HEK293 (cell line): ENCODE measurements around the gene HOXD12.

Experiments used
- FEZF1 ChIP-seq: fragments of 450-650 bp; formaldehyde crosslinking; IDR thresholded peaks from 2 replicates; pipeline ENCODE4 v1.5.1; 2016; ENCODE audit warnings: missing biosample characterization, missing genetic modification characterization
- GLI2 ChIP-seq: fragments of 450-650 bp; formaldehyde crosslinking; IDR thresholded peaks from 2 replicates; pipeline ENCODE4; 2017; ENCODE audit warnings: missing biosample characterization, missing genetic modification characterization, low read depth, borderline replicate concordance
- KLF16 ChIP-seq: fragments of 450-650 bp; formaldehyde crosslinking; IDR thresholded peaks from 2 replicates; pipeline ENCODE4 v1.5.1; 2017; ENCODE audit warnings: missing biosample characterization, missing genetic modification characterization
- OSR2 ChIP-seq: fragments of 450-650 bp; formaldehyde crosslinking; IDR thresholded peaks from 2 replicates; pipeline ENCODE4 v1.5.1; 2016; ENCODE audit warnings: missing biosample characterization, missing genetic modification characterization
- SALL2 ChIP-seq: fragments of 450-650 bp; formaldehyde crosslinking; IDR thresholded peaks from 2 replicates; pipeline ENCODE4 v1.5.0; 2017; ENCODE audit warnings: missing biosample characterization, mild to moderate bottlenecking, missing genetic modification characterization, borderline replicate concordance
- SP2 ChIP-seq: fragments of 450-650 bp; formaldehyde crosslinking; IDR thresholded peaks from 2 replicates; pipeline ENCODE4 v1.5.1; 2016; ENCODE audit warnings: missing biosample characterization, missing genetic modification characterization
- YY1 ChIP-seq: fragments of 450-650 bp; formaldehyde crosslinking; IDR thresholded peaks from 2 replicates; pipeline ENCODE4 v1.5.1; 2018; ENCODE audit warnings: missing biosample characterization, missing genetic modification characterization
- ZBTB17 ChIP-seq: fragments of 450-650 bp; formaldehyde crosslinking; IDR thresholded peaks from 2 replicates; pipeline ENCODE4 v1.5.1; 2016; ENCODE audit warnings: missing biosample characterization, missing genetic modification characterization
- ZBTB20 ChIP-seq: fragments of 450-650 bp; formaldehyde crosslinking; IDR thresholded peaks from 2 replicates; pipeline ENCODE4 v1.5.1; 2016; ENCODE audit warnings: missing biosample characterization, missing genetic modification characterization
- ZBTB44 ChIP-seq: fragments of 450-650 bp; IDR thresholded peaks from 2 replicates; pipeline ENCODE4 v1.5.1; 2018; ENCODE audit warnings: missing biosample characterization, mild to moderate bottlenecking, missing genetic modification characterization
- ZEB2 ChIP-seq: fragments of 450-650 bp; formaldehyde crosslinking; IDR thresholded peaks from 2 replicates; pipeline ENCODE4 v1.5.1; 2016; ENCODE audit warnings: missing biosample characterization, missing genetic modification characterization
- ZFP41 ChIP-seq: fragments of 450-650 bp; formaldehyde crosslinking; IDR thresholded peaks from 2 replicates; pipeline ENCODE4 v1.5.1; 2016; ENCODE audit warnings: missing biosample characterization, missing genetic modification characterization, borderline replicate concordance
- ZNF112 ChIP-seq: fragments of 450-650 bp; formaldehyde crosslinking; IDR thresholded peaks from 2 replicates; pipeline ENCODE4 v1.5.0; 2017; ENCODE audit warnings: missing biosample characterization, missing genetic modification characterization
- ZNF133 ChIP-seq: fragments of 450-650 bp; formaldehyde crosslinking; IDR thresholded peaks from 2 replicates; pipeline ENCODE4 v1.5.1; 2016; ENCODE audit warnings: missing biosample characterization, missing genetic modification characterization
- ZNF221 ChIP-seq: fragments of 450-650 bp; formaldehyde crosslinking; IDR thresholded peaks from 2 replicates; pipeline ENCODE4 v1.5.1; 2017; ENCODE audit warnings: missing biosample characterization, missing genetic modification characterization, borderline replicate concordance
- ZNF223 ChIP-seq: fragments of 450-650 bp; formaldehyde crosslinking; IDR thresholded peaks from 2 replicates; pipeline ENCODE4 v1.5.1; 2016; ENCODE audit warnings: missing biosample characterization, missing genetic modification characterization
- ZNF248 ChIP-seq: fragments of 450-650 bp; formaldehyde crosslinking; IDR thresholded peaks from 2 replicates; pipeline ENCODE4 v1.5.1; 2017; ENCODE audit warnings: missing biosample characterization, missing genetic modification characterization
- ZNF311 ChIP-seq: fragments of 450-650 bp; formaldehyde crosslinking; IDR thresholded peaks from 2 replicates; pipeline ENCODE4 v1.5.1; 2017; ENCODE audit warnings: missing biosample characterization, missing genetic modification characterization, borderline replicate concordance
- ZNF341 ChIP-seq: fragments of 450-650 bp; formaldehyde crosslinking; IDR thresholded peaks from 2 replicates; pipeline ENCODE4; 2016; ENCODE audit warnings: low read depth, missing biosample characterization, missing genetic modification characterization
- ZNF350 ChIP-seq: fragments of 450-650 bp; formaldehyde crosslinking; IDR thresholded peaks from 2 replicates; pipeline ENCODE4 v1.5.0; 2017; ENCODE audit warnings: missing biosample characterization, mild to moderate bottlenecking, missing genetic modification characterization
- ZNF354C ChIP-seq: fragments of 450-650 bp; formaldehyde crosslinking; IDR thresholded peaks from 2 replicates; pipeline ENCODE4 v1.5.1; 2016; ENCODE audit warnings: missing biosample characterization, missing genetic modification characterization, low read depth, borderline replicate concordance
- ZNF366 ChIP-seq: fragments of 450-650 bp; formaldehyde crosslinking; conservative IDR thresholded peaks from 2 replicates; pipeline ENCODE4 v1.5.1; 2016; ENCODE audit warnings: missing biosample characterization, missing genetic modification characterization
- ZNF423 ChIP-seq: fragments of 450-650 bp; formaldehyde crosslinking; IDR thresholded peaks from 2 replicates; pipeline ENCODE4 v1.5.1; 2016; ENCODE audit warnings: missing biosample characterization, missing genetic modification characterization
- ZNF521 ChIP-seq: fragments of 450-650 bp; formaldehyde crosslinking; IDR thresholded peaks from 2 replicates; pipeline ENCODE4 v1.5.1; 2017; ENCODE audit warnings: missing biosample characterization, mild to moderate bottlenecking, missing genetic modification characterization
- ZNF530 ChIP-seq: fragments of 450-650 bp; formaldehyde crosslinking; IDR thresholded peaks from 2 replicates; pipeline ENCODE4 v1.5.1; 2016; ENCODE audit warnings: low read depth, missing biosample characterization, missing genetic modification characterization
- ZNF561 ChIP-seq: fragments of 450-650 bp; IDR thresholded peaks from 2 replicates; pipeline ENCODE4 v1.5.1; 2018; ENCODE audit warnings: missing biosample characterization, missing genetic modification characterization, borderline replicate concordance
- ZNF596 ChIP-seq: fragments of 450-650 bp; IDR thresholded peaks from 2 replicates; pipeline ENCODE4 v1.5.0; 2018; ENCODE audit warnings: missing biosample characterization, mild to moderate bottlenecking, missing genetic modification characterization, moderate library complexity
- ZNF610 ChIP-seq: fragments of 450-650 bp; formaldehyde crosslinking; IDR thresholded peaks from 2 replicates; pipeline ENCODE4 v1.5.1; 2016; ENCODE audit warnings: missing biosample characterization, missing genetic modification characterization, borderline replicate concordance
- ZNF660 ChIP-seq: fragments of 450-650 bp; IDR thresholded peaks from 2 replicates; pipeline ENCODE4 v1.5.1; 2018; ENCODE audit warnings: missing biosample characterization, mild to moderate bottlenecking, missing genetic modification characterization
- ZNF76 ChIP-seq: fragments of 450-650 bp; formaldehyde crosslinking; IDR thresholded peaks from 2 replicates; pipeline ENCODE4; 2016; ENCODE audit warnings: low read depth, missing biosample characterization, missing genetic modification characterization, borderline replicate concordance
- ZNF843 ChIP-seq: fragments of 450-650 bp; formaldehyde crosslinking; IDR thresholded peaks from 2 replicates; pipeline ENCODE4 v1.5.1; 2016; ENCODE audit warnings: missing biosample characterization, missing genetic modification characterization
- ZSCAN30 ChIP-seq: fragments of 450-650 bp; IDR thresholded peaks from 2 replicates; pipeline ENCODE4 v1.5.1; 2018; ENCODE audit warnings: missing biosample characterization, mild to moderate bottlenecking, missing genetic modification characterization, moderate library complexity
- ZSCAN4 ChIP-seq: fragments of 450-650 bp; formaldehyde crosslinking; IDR thresholded peaks from 2 replicates; pipeline ENCODE4 v1.5.1; 2017; ENCODE audit warnings: missing biosample characterization, missing genetic modification characterization
- ZXDB ChIP-seq: fragments of 450-650 bp; formaldehyde crosslinking; IDR thresholded peaks from 2 replicates; pipeline ENCODE4 v1.5.1; 2016; ENCODE audit warnings: missing biosample characterization, missing genetic modification characterization
- TF ChIP-seq, protein P1 (sequence below): fragments of 450-650 bp; formaldehyde crosslinking; IDR thresholded peaks from 2 replicates; pipeline ENCODE4 v1.5.1; 2017; ENCODE audit warnings: missing biosample characterization, missing genetic modification characterization
- TF ChIP-seq, protein P2 (sequence below): fragments of 450-650 bp; formaldehyde crosslinking; IDR thresholded peaks from 2 replicates; pipeline ENCODE4 v1.5.1; 2017; ENCODE audit warnings: missing biosample characterization, missing genetic modification characterization

HOXD12 gene

GRCh38 chr2:176146101-176146500, 46.5 kb downstream of the HOXD12 start (continued):
- TF ChIP-seq, protein P1, sequence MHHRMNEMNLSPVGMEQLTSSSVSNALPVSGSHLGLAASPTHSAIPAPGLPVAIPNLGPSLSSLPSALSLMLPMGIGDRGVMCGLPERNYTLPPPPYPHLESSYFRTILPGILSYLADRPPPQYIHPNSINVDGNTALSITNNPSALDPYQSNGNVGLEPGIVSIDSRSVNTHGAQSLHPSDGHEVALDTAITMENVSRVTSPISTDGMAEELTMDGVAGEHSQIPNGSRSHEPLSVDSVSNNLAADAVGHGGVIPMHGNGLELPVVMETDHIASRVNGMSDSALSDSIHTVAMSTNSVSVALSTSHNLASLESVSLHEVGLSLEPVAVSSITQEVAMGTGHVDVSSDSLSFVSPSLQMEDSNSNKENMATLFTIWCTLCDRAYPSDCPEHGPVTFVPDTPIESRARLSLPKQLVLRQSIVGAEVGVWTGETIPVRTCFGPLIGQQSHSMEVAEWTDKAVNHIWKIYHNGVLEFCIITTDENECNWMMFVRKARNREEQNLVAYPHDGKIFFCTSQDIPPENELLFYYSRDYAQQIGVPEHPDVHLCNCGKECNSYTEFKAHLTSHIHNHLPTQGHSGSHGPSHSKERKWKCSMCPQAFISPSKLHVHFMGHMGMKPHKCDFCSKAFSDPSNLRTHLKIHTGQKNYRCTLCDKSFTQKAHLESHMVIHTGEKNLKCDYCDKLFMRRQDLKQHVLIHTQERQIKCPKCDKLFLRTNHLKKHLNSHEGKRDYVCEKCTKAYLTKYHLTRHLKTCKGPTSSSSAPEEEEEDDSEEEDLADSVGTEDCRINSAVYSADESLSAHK (tag by site-specific recombination) = 0 out of 2 replicates have a peak, but pooled peaks have one; percentile 46
- no peak for TF ChIP-seq ZNF530 (tag by site-specific recombination)
- TF ChIP-seq ZNF223 (tag by site-specific recombination) = no peak
- 0 out of 2 replicates have a peak, but pooled peaks have one; percentile 25 for TF ChIP-seq KLF16 (tag by site-specific recombination)
- TF ChIP-seq, protein P2, sequence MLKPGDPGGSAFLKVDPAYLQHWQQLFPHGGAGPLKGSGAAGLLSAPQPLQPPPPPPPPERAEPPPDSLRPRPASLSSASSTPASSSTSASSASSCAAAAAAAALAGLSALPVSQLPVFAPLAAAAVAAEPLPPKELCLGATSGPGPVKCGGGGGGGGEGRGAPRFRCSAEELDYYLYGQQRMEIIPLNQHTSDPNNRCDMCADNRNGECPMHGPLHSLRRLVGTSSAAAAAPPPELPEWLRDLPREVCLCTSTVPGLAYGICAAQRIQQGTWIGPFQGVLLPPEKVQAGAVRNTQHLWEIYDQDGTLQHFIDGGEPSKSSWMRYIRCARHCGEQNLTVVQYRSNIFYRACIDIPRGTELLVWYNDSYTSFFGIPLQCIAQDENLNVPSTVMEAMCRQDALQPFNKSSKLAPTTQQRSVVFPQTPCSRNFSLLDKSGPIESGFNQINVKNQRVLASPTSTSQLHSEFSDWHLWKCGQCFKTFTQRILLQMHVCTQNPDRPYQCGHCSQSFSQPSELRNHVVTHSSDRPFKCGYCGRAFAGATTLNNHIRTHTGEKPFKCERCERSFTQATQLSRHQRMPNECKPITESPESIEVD (tag by site-specific recombination) = peak; percentile 85
- TF ChIP-seq ZNF596 (tag by site-specific recombination) = peak; percentile 26; the same call in 1 of the 2 replicates
- no peak for TF ChIP-seq GLI2 (tag by site-specific recombination)
- TF ChIP-seq FEZF1 (tag by site-specific recombination) = peak; percentile 74
- TF ChIP-seq ZNF660 = peak; percentile 73
- peak; percentile 46 for TF ChIP-seq ZNF341 (tag by site-specific recombination)
- TF ChIP-seq ZSCAN4 (tag by site-specific recombination) = no peak
- TF ChIP-seq ZNF248 (tag by site-specific recombination) = no peak
- TF ChIP-seq ZNF423 (tag by site-specific recombination) = no peak
- TF ChIP-seq ZNF311 (tag by site-specific recombination) = no peak
- TF ChIP-seq ZNF354C (tag by site-specific recombination) = no peak
- TF ChIP-seq ZNF350 (tag by site-specific recombination) = no peak
- peak; percentile 70 for TF ChIP-seq ZBTB44 (tag by site-specific recombination)
- no peak for TF ChIP-seq ZNF521
- no peak for TF ChIP-seq ZNF610
- TF ChIP-seq YY1 (tag by site-specific recombination) = no peak
- 0 out of 2 replicates have a peak, but pooled peaks have one; percentile 42 for TF ChIP-seq ZNF561 (tag by site-specific recombination)
- no peak for TF ChIP-seq ZNF112 (tag by site-specific recombination)
- TF ChIP-seq ZNF366 (tag by site-specific recombination) = 0 out of 2 replicates have a peak, but pooled peaks have one; percentile 32
- 0 out of 2 replicates have a peak, but pooled peaks have one; percentile 22 for TF ChIP-seq ZBTB20 (tag by site-specific recombination)
- peak; percentile 53; the same call in 1 of the 2 replicates for TF ChIP-seq ZSCAN30 (tag by site-specific recombination)
- TF ChIP-seq ZBTB17 = 0 out of 2 replicates have a peak, but pooled peaks have one; percentile 12
- TF ChIP-seq ZXDB (tag by site-specific recombination) = peak; percentile 52; the same call in 1 of the 2 replicates
- TF ChIP-seq ZNF221 = no peak
- TF ChIP-seq ZFP41 (tag by site-specific recombination) = no peak
- 0 out of 2 replicates have a peak, but pooled peaks have one; percentile 9 for TF ChIP-seq SP2 (tag by site-specific recombination)
- no peak for TF ChIP-seq SALL2 (tag by site-specific recombination)
- TF ChIP-seq OSR2 = 0 out of 2 replicates have a peak, but pooled peaks have one; percentile 47
- no peak for TF ChIP-seq ZNF133 (tag by site-specific recombination)
- 0 out of 2 replicates have a peak, but pooled peaks have one; percentile 13 for TF ChIP-seq ZEB2 (tag by site-specific recombination)
- peak; percentile 90 for TF ChIP-seq ZNF843 (tag by site-specific recombination)
- no peak for TF ChIP-seq ZNF76 (tag by site-specific recombination)
